Ecto neural progenitor cell (in vitro differentiated cells): ENCODE data around the gene FBXL15.

Experiments
- DNase-seq: peaks from one replicate; pipeline ENCODE4 v3.0.0-alpha.2; 2018; ENCODE audit warnings: low spot score

The FBXL15 gene

GRCh38 chr10:102398172-102399020, 22.2 kb upstream of the FBXL15 start:
- no peak for DNase-seq

- peak; percentile 93 for DNase-seq
These were observed 21.2 kb upstream of the FBXL15 start for GRCh38 chr10:102399217-102400021.

GRCh38 chr10:102400076-102400475, 20.6 kb upstream of the FBXL15 start:
- no peak for DNase-seq

- no peak for DNase-seq
These were observed 19.9 kb upstream of the FBXL15 start for GRCh38 chr10:102400598-102401341.

- no peak for DNase-seq
These were observed 19.3 kb upstream of the FBXL15 start for GRCh38 chr10:102401342-102401654.

GRCh38 chr10:102401735-102402511, 18.7 kb upstream of the FBXL15 start:
- DNase-seq: no peak

GRCh38 chr10:102402512-102402896, 18.1 kb upstream of the FBXL15 start:
- DNase-seq: no peak

- no peak for DNase-seq
These were observed 17.5 kb upstream of the FBXL15 start for GRCh38 chr10:102403115-102403514.

GRCh38 chr10:102404361-102405107, 16.1 kb upstream of the FBXL15 start:
- no peak for DNase-seq

- no peak for DNase-seq
These were observed 15.5 kb upstream of the FBXL15 start for GRCh38 chr10:102405108-102405571.

- no peak for DNase-seq
These were observed 15.0 kb upstream of the FBXL15 start for GRCh38 chr10:102405632-102406031.

GRCh38 chr10:102406815-102407214, 13.8 kb upstream of the FBXL15 start:
- DNase-seq: no peak

- no peak for DNase-seq
These were observed 13.1 kb upstream of the FBXL15 start for GRCh38 chr10:102407425-102408130.

GRCh38 chr10:102408131-102408727, 12.4 kb upstream of the FBXL15 start:
- no peak for DNase-seq

GRCh38 chr10:102408728-102409603, 11.7 kb upstream of the FBXL15 start:
- peak; percentile 77 for DNase-seq

GRCh38 chr10:102409604-102410428, 10.8 kb upstream of the FBXL15 start:
- no peak for DNase-seq

GRCh38 chr10:102410429-102411073, 10.1 kb upstream of the FBXL15 start:
- DNase-seq: no peak
